PC-9 (cell line): ENCODE results near the gene IMPA2.

Experiments
- CTCF ChIP-seq: fragments of 200-600 bp; sonication (generic); conservative IDR thresholded peaks from 2 replicates; pipeline ENCODE4 v1.6.1; 2017; ENCODE audit warnings: mixed run types, antibody characterized with exemption, mild to moderate bottlenecking, moderate library complexity
- EZH2 ChIP-seq: fragments of 200-600 bp; sonication (generic); IDR thresholded peaks from 2 replicates; pipeline ENCODE4 v1.8.0; 2017; ENCODE audit warnings: antibody characterized with exemption, low read depth

DNA sequence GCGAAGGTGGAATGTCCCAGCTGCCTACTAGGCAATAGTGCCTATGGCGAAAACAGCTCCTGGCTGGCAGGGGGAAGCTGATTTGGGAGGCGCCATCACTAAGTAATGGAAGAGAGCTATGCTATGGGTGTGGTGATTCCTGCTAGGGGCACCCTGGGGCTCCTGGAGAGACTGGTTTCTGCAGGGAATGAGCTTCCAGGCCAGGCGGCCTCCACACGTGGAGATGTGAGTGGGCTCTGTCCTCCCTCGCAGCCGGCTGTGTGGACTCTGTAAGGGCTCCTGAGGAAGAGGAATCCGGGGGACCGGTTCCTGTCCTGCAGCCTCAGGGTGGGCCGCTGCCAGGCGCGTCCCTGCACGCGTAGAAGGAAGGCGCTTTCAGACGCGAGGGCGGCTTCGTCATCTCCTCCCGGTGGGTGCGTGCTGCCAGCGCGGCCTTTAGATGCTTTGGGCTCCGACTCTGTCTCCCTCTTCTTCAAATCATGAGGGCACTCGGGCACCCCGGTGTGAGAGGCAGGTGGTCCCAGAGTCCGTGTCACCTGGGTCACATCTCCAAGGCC is 56.9 kb downstream of the IMPA2 start:
- no peak for TF ChIP-seq CTCF
- TF ChIP-seq EZH2, result no peak
